GM12873 (cell line): Measurements from ENCODE around the gene CTPS2.

Source experiments
- TF ChIP-seq, protein P1 (sequence below): IDR thresholded peaks from 2 replicates; pipeline ENCODE4 v1.5.1; 2012; ENCODE audit warnings: low read depth, mild to moderate bottlenecking, moderate library complexity, low read length, control low read depth; ENCODE audit not compliant: insufficient read depth; ENCODE audit errors: missing control alignments

Gene CTPS2

GRCh38 chrX:16635040-16635439 lies 77.4 kb downstream of the CTPS2 start:
- TF ChIP-seq, protein P1, sequence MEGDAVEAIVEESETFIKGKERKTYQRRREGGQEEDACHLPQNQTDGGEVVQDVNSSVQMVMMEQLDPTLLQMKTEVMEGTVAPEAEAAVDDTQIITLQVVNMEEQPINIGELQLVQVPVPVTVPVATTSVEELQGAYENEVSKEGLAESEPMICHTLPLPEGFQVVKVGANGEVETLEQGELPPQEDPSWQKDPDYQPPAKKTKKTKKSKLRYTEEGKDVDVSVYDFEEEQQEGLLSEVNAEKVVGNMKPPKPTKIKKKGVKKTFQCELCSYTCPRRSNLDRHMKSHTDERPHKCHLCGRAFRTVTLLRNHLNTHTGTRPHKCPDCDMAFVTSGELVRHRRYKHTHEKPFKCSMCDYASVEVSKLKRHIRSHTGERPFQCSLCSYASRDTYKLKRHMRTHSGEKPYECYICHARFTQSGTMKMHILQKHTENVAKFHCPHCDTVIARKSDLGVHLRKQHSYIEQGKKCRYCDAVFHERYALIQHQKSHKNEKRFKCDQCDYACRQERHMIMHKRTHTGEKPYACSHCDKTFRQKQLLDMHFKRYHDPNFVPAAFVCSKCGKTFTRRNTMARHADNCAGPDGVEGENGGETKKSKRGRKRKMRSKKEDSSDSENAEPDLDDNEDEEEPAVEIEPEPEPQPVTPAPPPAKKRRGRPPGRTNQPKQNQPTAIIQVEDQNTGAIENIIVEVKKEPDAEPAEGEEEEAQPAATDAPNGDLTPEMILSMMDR: no peak

GRCh38 chrX:16633754-16634153 lies 78.7 kb downstream of the CTPS2 start:
- TF ChIP-seq, protein P1: no peak

- TF ChIP-seq, protein P1: no peak
Observed at GRCh38 chrX:16629909-16630308, 82.6 kb downstream of the CTPS2 start.

DNA sequence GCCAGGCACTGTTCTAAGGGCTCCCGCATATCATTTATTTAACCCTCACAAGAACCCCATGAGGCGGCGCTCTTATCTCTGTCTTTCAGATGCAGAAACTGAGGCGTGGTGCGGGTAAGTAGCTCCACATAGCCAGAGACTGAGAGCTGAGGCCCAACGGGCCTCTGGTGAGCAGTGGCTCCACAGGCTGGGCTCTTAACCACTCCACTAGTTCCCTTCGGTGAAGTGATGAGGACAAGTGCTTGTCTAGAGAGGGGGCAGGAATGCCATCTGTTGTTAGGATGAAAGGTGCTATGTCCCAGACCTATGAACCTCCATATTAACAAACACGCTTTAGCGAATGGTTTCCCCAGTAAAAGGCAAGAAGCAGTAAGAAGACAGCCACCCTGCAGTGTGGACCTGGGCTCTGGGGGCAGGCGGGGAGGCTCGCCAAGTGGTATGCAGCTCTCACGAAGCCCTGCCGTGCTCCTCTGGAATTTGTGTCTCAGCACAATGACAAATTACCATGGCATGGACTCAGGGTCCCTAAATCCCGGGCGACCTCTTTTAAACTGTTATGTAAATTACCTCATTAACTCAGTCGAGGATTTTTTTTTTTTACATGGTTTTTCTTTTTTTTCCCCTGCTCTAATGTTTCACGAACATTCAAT lies 83.4 kb downstream of the CTPS2 start:
- TF ChIP-seq, protein P1: no peak

DNA sequence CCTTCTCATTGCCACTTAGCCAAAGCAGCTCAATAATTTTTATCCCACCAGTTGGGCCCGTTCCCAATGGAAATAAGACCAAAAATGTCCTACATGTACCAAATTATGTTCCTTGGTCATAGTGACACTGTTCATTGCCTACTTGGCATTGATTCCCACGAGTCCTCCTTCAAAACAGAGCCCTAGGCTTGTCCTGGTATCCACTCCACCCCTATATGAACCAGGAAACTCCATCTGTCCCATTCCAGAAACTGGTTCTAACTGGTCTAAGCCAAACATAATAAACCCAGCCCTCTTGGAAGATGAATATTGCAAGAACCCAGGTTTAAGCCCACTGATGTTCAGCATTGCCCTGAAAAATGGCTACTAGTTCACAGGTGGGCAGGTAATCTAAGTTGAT lies 93.4 kb downstream of the CTPS2 start:
- TF ChIP-seq, protein P1: no peak

DNA sequence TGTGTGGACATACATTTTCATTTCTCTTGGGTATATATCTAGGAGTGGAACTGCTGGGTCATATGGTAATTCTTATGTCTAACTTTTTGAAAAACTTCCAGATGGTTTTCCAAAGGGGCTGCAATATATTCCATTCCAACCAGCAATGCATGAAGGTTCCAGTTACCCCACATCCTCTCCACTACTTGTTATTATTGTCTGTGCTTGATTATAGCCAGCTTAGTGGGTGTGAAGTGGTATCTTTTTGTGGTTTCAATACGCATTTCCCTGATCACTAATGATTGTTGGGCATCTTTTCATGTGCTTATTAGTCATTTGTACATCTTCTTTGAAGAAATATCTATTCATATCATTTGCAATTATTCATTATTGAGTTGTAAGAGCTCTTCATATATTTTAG lies 94.0 kb downstream of the CTPS2 start:
- TF ChIP-seq, protein P1: no peak

DNA sequence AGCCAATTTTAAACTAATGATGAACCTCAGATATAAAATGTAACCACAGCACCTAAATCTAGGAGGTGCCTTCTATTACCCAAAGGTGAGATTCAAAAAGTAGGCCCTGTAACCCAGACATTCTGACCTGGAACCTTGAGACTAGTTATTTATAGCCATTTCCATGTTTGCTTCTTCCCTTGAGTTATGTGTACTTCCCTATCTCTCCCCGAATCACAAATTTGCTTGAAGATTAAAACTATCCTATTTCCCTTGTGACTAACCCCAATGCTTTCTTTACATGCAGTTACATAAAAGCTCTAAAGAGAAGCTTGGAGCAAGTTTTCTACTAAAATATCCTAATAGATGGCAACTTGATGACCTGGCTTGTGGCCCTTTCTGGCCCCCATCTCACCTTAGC lies 95.1 kb downstream of the CTPS2 start:
- TF ChIP-seq, protein P1: no peak
